ENCODE data around the gene PFKFB2.

DNA sequence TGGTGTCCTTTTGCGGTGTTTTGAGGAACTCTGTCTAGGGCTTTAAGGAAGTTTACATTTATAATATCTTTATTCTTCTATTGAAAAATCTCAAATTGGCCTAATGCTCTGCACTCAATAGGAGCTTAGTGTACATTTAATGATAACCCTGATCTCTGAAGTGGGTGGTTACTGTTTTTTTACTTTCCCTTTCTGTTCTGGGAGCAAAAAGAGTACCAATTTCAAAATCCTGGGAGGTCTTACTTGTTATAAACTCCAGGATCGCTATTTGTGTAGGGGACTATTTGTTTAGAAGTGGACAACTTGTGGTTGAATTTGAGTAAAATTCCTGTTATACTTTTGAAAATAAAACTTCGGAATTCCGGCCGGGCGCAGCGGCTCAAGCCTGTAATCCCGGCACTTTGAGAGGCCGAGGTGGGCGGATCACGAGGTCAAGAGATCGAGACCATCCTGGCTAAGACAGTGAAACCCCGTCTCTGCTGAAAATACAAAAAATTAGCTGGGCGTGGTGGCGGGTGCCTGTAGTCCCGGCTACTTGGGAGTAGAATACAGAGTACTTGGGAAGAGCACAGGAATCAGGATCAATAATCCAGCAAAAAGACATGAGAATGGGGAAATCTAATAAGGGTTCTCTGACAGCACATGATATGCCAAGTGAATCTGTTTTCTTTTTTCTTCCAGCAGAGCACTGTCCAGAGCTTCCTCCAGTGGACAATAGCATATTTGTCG lies 36.7 kb downstream of the PFKFB2 start:
- no peak for TF ChIP-seq ZNF274 (IDR thresholded peaks at IDR 0.05; ENCODE audit: low read depth, low read length)
- no peak for TF ChIP-seq YY1 (IDR thresholded peaks at IDR 0.05; ENCODE audit: insufficient read depth, insufficient read length)

All from NT2/D1 (cell line).